GM12878 (cell line): ENCODE results near the gene DIO1. TPM values are rescaled to one million over a fixed set of nuclear protein-coding genes. Genes with fewer than 3 reads are reported as not detected.

Experiments
- ATAC-seq: fragments of 200-7000 bp; cut with Tn5 transposase; 3 replicates; pipeline ENCODE4 v1.9.1; 2020; ENCODE audit warnings: mild to moderate bottlenecking, moderate library complexity
- BruUV-seq: library from RNA; stranded (reverse); fragments of 400-500 nt; replicated peaks from 2 replicates; lab custom pipeline; 2021; lab: Mats Ljungman, UMichigan
- CTCF ChIA-PET: fragments of 300-600 bp; sonication (Branson Sonifier 250); formaldehyde crosslinking; extraction: SDS; loops from one replicate; lab custom pipeline; 2021; ENCODE audit warnings: inconsistent platforms; lab: Yijun Ruan, JAX
- POLR2A ChIA-PET: fragments of 350-600 bp; formaldehyde crosslinking; extraction: SDS; loops from one replicate; lab custom pipeline; 2021; ENCODE audit warnings: inconsistent platforms; lab: Charles Lee
- RAD21 ChIA-PET: fragments of 300-600 bp; sonication (Branson Sonifier 250); formaldehyde crosslinking; loops from one replicate; lab custom pipeline; 2023; ENCODE audit warnings: antibody characterized with exemption; ENCODE audit not compliant: unreplicated experiment; lab: Charles Lee
- SMC1A ChIA-PET: fragments of 300-600 bp; sonication (Branson Sonifier 250); formaldehyde crosslinking; loops from one replicate; lab custom pipeline; 2023; ENCODE audit not compliant: unreplicated experiment, uncharacterized antibody; lab: Charles Lee
- DNase-seq: peaks from one replicate; pipeline ENCODE4 v3.0.0-alpha.2; 2011; ENCODE audit warnings: low read depth, low spot score
- FAIRE-seq: peaks from 3 replicates; lab custom pipeline; 2011; peaks lifted over from hg19 to GRCh38; lab: Jason Lieb, UNC
- H2AFZ ChIP-seq: 2 replicates; pipeline ENCODE4 v1.6.0; 2011; ENCODE audit warnings: low read depth, low read length, control low read depth; ENCODE audit not compliant: control insufficient read depth
- H3K27ac ChIP-seq: 2 replicates; pipeline ENCODE4 v1.5.1; 2011; ENCODE audit warnings: control low read depth; ENCODE audit not compliant: control insufficient read depth, insufficient read depth
- H3K27me3 ChIP-seq, 2 experiments: replicated peaks in 1 of 2; 2 replicates each; pipeline versions ENCODE4 v1.6.0 to v1.6.1; 2011; ENCODE audit warnings: low read length in 1 of 2; ENCODE audit not compliant: control insufficient read depth in 2 of 2, insufficient read depth in 2 of 2
- H3K36me3 ChIP-seq, 2 experiments: 2 replicates each; pipeline ENCODE4 v1.5.1; 2011; ENCODE audit warnings: low read length in 1 of 2; ENCODE audit not compliant: control insufficient read depth in 2 of 2, insufficient read depth in 2 of 2
- H3K4me1 ChIP-seq: 2 replicates; pipeline ENCODE4 v1.6.1; 2011; ENCODE audit warnings: mild to moderate bottlenecking, low read length, moderate library complexity, mixed read lengths; ENCODE audit not compliant: control insufficient read depth, insufficient read depth
- H3K4me2 ChIP-seq: 2 replicates; pipeline ENCODE4 v1.6.0; 2011; ENCODE audit warnings: control low read depth; ENCODE audit not compliant: control insufficient read depth, insufficient read depth
- H3K4me3 ChIP-seq: fragments of 200-600 bp; sonication (generic); 2 replicates; pipeline ENCODE4 v1.5.1; 2016
- H3K79me2 ChIP-seq: 2 replicates; pipeline ENCODE4 v1.6.0; 2011; ENCODE audit warnings: low read length; ENCODE audit not compliant: control insufficient read depth, insufficient read depth
- H3K9ac ChIP-seq: 2 replicates; pipeline ENCODE4 v1.8.0; 2011; ENCODE audit warnings: low read length, control low read depth, mixed read lengths; ENCODE audit not compliant: control insufficient read depth, insufficient read depth
- H3K9me3 ChIP-seq: replicated peaks from 3 replicates; pipeline ENCODE4 v1.5.1; 2011; ENCODE audit warnings: mild to moderate bottlenecking, low read length; ENCODE audit not compliant: control insufficient read depth, insufficient read depth
- H4K20me1 ChIP-seq: 2 replicates; pipeline ENCODE4 v1.6.0; 2011; ENCODE audit not compliant: control insufficient read depth, insufficient read depth
- ASH2L ChIP-seq: fragments of 300-600, 200-600 bp; sonication (generic); IDR thresholded peaks from 2 replicates; pipeline ENCODE4 v1.6.1; 2017; ENCODE audit warnings: low read depth, mild to moderate bottlenecking, borderline replicate concordance
- BMI1 ChIP-seq: fragments of 450-650 bp; IDR thresholded peaks from 2 replicates; pipeline ENCODE4 v1.6.1; 2016; ENCODE audit warnings: mild to moderate bottlenecking, moderate library complexity, borderline replicate concordance
- CEBPB ChIP-seq, 2 experiments: fragments of 150-350 bp in 1 of 2; IDR thresholded peaks; 2 replicates each; pipeline ENCODE4 v1.6.1; 2012 to 2014; ENCODE audit warnings: low read depth in 2 of 2, low read length in 2 of 2, borderline replicate concordance in 1 of 2, inconsistent platforms in 1 of 2
- NRF1 ChIP-seq: conservative IDR thresholded peaks from 2 replicates; pipeline ENCODE4 v1.6.1; 2011; ENCODE audit warnings: mild to moderate bottlenecking, low read depth, low read length, improper control_type of control experiment
- PRDM15 ChIP-seq: fragments of 450-650 bp; formaldehyde crosslinking; IDR thresholded peaks from 2 replicates; pipeline ENCODE4 v1.4.0; 2020; ENCODE audit warnings: mild to moderate bottlenecking, moderate library complexity
- RUNX3 ChIP-seq: IDR thresholded peaks from 2 replicates; pipeline ENCODE4 v1.6.1; 2012; ENCODE audit warnings: low read length, inconsistent platforms
- STAT3 ChIP-seq: IDR thresholded peaks from 2 replicates; pipeline ENCODE4 v1.6.1; 2011; ENCODE audit warnings: low read depth, low read length, improper control_type of control experiment
- TAF1 ChIP-seq: IDR thresholded peaks from 2 replicates; pipeline ENCODE4 v1.6.1; 2011; ENCODE audit warnings: mild to moderate bottlenecking, low read depth, low read length, borderline replicate concordance
- ZNF24 ChIP-seq: fragments of 450-650 bp; IDR thresholded peaks from 2 replicates; pipeline ENCODE4 v1.6.1; 2017; ENCODE audit warnings: antibody characterized with exemption, mild to moderate bottlenecking
- WGBS: methylation state at CpG from one replicate; pipeline ENCODE4 v1.1.6; 2016; ENCODE audit warnings: low lambda C conversion rate; ENCODE audit not compliant: insufficient replicate concordance, insufficient coverage; ENCODE audit errors: missing lambda C conversion rate; 5-methylcytosine and 5-hydroxymethylcytosine counted together
- in situ Hi-C: fragments of 300-500 bp; cut with MboI; formaldehyde crosslinking; loops from 9 replicates; pipeline ENCODE4 v1.14.3; 2018; ENCODE audit warnings: mixed read lengths
- intact Hi-C: fragments of 100-400 bp; cut with micrococcal nuclease; formaldehyde crosslinking; loops from one replicate; pipeline ENCODE4 v1.14.2; 2022; ENCODE audit not compliant: unreplicated experiment
- polyA plus RNA-seq, 11 experiments: library from polyadenylated mRNA; depleted of rRNA in 4 of 11; unstranded in 6 of 11; stranded (reverse) in 5 of 11; fragments of >200 nt; fragmentation: Nextera tagmentation in 4 of 11; fragmentation: Illumina TruSeq in 1 of 11; extraction: Ambion mirVana in 4 of 11; extraction: Trizol in 1 of 11; gene quantifications; 1 replicate in 1 of 11; 2 replicates in 10 of 11; pipeline versions ENCODE4 v1.2.1 to v1.2.3, GENCODE V29; 2011 to 2016; ENCODE audit warnings: inconsistent platforms in 2 of 11, missing spikeins in 2 of 11, low read depth in 1 of 11
- total RNA-seq, 4 experiments: library from RNA; depleted of rRNA in 3 of 4; stranded (reverse); fragments of >200 nt in 3 of 4; fragmentation: Illumina TruSeq in 1 of 4; extraction: Trizol in 1 of 4; gene quantifications; 2 replicates each; pipeline versions ENCODE4 v1.2.1 to v1.2.3, GENCODE V29; 2013 to 2021

DIO1 gene
- total and polyA plus RNA-seq, 10 of the 15 experiments (the other 5 are each of a cell fraction or from before 2014, with no cell fraction given), result 0.11 to 0.26 (median 0.12) TPM; not detected in 6

DNA sequence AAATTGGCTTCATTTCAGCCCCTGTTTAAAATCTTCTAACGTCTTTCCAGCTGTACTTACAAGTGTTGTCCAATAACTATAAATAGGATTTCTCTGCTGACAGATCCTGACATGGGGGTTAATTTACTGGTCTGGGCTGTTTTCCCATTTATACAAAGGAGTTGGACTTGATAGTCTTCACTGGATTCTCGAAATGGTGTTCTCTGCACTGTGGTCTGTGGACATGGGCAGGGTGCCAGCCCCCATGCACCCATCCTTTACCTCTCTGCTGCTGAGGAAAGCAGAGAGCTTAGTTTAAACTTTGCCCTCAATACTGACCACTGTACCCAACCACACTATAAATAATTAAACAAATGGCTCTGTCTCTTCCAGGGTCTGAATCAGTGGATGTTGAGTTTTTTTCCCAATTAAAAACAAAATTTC is 5.2 kb downstream of the DIO1 start:
- POLR2A ChIA-PET, result interaction anchor here (1.3 to 1.4 kb wide), 3 partner anchors 10 to 46 kb away, joined by 3 to 10 read pairs (median 7); partner anchors contain the start of genes IFT25 and YIPF1
- intact Hi-C loops (no loop called here), in situ Hi-C loops (no loop called here)
- no peak overlapping the region for H3K4me2 ChIP-seq
- DNase-seq, result no peak
- H3K4me1 ChIP-seq, result no peaks in the 10 kb centered on the region
- SMC1A ChIA-PET, result interaction anchor here (1.7 to 3.0 kb wide), 2 partner anchors 25 to 49 kb away, joined by 4 to 13 read pairs; no protein-coding TSS in a partner anchor
- whole genome bisulfite sequencing, result 0% methylated on average over 2 of the region's 2 CpGs
- no peaks in the 10 kb centered on the region for H3K36me3 ChIP-seq
- H3K79me2 ChIP-seq, result no peaks in the 10 kb centered on the region
- H3K4me3 ChIP-seq, result no peak overlapping the region
- H3K9ac ChIP-seq, result no peak overlapping the region
- H3K27me3 ChIP-seq, result no peaks in the 10 kb centered on the region
- no peaks in the 10 kb centered on the region for H3K9me3 ChIP-seq
- CTCF ChIA-PET, result interaction anchor here (0.7 to 1.6 kb wide), 6 partner anchors 9 to 486 kb away, joined by 3 to 7 read pairs (median 4); partner anchors contain the start of gene YIPF1
- TF ChIP-seq TAF1, result no peak
- TF ChIP-seq NRF1, result no peak
- TF ChIP-seq CEBPB (IDR thresholded peaks at IDR 0.05; ENCODE audit: borderline replicate concordance in 1 of 2, low read depth in 2 of 2, low read length in 2 of 2), result no peak
- TF ChIP-seq ZNF24, result no peak
- no peak for TF ChIP-seq STAT3
- no peak for TF ChIP-seq PRDM15
- no peak for TF ChIP-seq RUNX3
- TF ChIP-seq BMI1, result no peak
- no peak for TF ChIP-seq ASH2L
- RAD21 ChIA-PET, result interaction anchor here (0.9 to 2.4 kb wide), 4 partner anchors 9 to 49 kb away, joined by 3 to 9 read pairs (median 6); partner anchors contain the start of genes IFT25 and YIPF1
- peak; percentile 48; the same call in 2 of the 3 replicates for ATAC-seq
- H4K20me1 ChIP-seq, result no peaks in the 10 kb centered on the region
- H3K27ac ChIP-seq, result no peak overlapping the region
- no TSS peak for BruUV-seq
- no peak for FAIRE-seq
- no peak overlapping the region for H2AFZ ChIP-seq
